PC-9 (cell line): Measurements from ENCODE around the gene ADAMTS10.

Experiments
- CTCF ChIP-seq: fragments of 200-600 bp; sonication (generic); conservative IDR thresholded peaks from 2 replicates; pipeline ENCODE4 v1.6.1; 2017; ENCODE audit warnings: mixed run types, antibody characterized with exemption, mild to moderate bottlenecking, moderate library complexity
- EZH2 ChIP-seq: fragments of 200-600 bp; sonication (generic); IDR thresholded peaks from 2 replicates; pipeline ENCODE4 v1.8.0; 2017; ENCODE audit warnings: antibody characterized with exemption, low read depth

GRCh38 chr19:8577741-8578140 is 32.8 kb downstream of the ADAMTS10 start:
- TF ChIP-seq EZH2 (no peak), CTCF (no peak)
